Neuron (in vitro differentiated cells): ENCODE measurements around the gene ECHDC3.

Source experiments
- H2AFZ ChIP-seq: one replicate; pipeline ENCODE4 v1.6.1; 2013; ENCODE audit warnings: low read depth, mild to moderate bottlenecking, inconsistent platforms, low read length, moderate library complexity
- H3K27me3 ChIP-seq: one replicate; pipeline ENCODE4 v1.6.1; 2013; ENCODE audit warnings: low read length; ENCODE audit not compliant: insufficient read depth
- H3K36me3 ChIP-seq: one replicate; pipeline ENCODE4 v1.6.1; 2013; ENCODE audit warnings: low read length; ENCODE audit not compliant: insufficient read depth
- H3K4me1 ChIP-seq: one replicate; pipeline ENCODE4 v1.6.1; 2013; ENCODE audit warnings: low read length; ENCODE audit not compliant: insufficient read depth
- H3K4me3 ChIP-seq: 2 replicates; pipeline ENCODE4 v1.5.1; 2013; ENCODE audit warnings: mild to moderate bottlenecking, low read length, moderate library complexity
- H3K9me3 ChIP-seq: one replicate; pipeline ENCODE4 v1.6.1; 2013; ENCODE audit warnings: low read length

ECHDC3 gene

GRCh38 chr10:11745045-11745444, 2.9 kb downstream of the ECHDC3 start:
- Histone ChIP-seq H3K4me1 (no peaks in the 10 kb centered on the region), H3K9me3 (peaks cover 1% of the 10 kb centered on the region), H2AFZ (no peak overlapping the region), H3K36me3 (no peaks in the 10 kb centered on the region), H3K27me3 (peaks cover 2% of the 10 kb centered on the region), H3K4me3 (no peak overlapping the region)

DNA sequence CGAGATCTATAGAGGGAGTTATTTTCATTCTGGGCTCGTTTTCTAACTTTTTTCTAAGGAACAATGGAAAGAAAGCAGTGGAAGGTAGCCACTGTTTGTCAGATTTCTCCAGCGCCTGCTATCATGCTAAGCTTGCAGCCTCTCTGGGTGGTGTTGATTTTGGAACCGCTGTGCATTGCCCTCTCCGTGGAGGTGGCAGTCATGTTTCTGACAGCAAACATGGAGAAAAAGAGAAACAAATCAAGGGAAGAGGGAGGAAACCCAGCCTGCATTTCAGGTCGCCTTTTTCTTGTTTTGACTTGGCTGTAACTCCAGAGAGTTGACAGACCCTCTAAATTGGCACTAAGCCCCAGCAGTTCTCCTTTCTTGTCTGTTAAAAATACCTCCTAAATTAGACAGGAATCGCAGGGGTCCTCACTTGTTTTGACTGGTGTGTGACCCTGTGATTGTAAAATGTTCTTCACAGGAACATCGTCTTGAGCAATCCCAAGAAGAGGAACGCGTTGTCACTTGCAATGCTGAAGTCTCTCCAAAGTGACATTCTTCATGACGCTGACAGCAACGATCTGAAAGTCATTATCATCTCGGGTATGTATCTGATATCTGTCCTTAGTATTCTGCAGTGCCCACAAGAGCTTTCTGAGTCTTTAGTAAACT, 4.8 kb downstream of the ECHDC3 start:
- no peaks in the 10 kb centered on the region for H3K36me3 ChIP-seq
- no peak overlapping the region for H3K4me3 ChIP-seq
- H2AFZ ChIP-seq: no peak overlapping the region
- peaks cover 2% of the 10 kb centered on the region for H3K27me3 ChIP-seq
- H3K4me1 ChIP-seq: no peaks in the 10 kb centered on the region
- H3K9me3 ChIP-seq: no peaks in the 10 kb centered on the region

DNA sequence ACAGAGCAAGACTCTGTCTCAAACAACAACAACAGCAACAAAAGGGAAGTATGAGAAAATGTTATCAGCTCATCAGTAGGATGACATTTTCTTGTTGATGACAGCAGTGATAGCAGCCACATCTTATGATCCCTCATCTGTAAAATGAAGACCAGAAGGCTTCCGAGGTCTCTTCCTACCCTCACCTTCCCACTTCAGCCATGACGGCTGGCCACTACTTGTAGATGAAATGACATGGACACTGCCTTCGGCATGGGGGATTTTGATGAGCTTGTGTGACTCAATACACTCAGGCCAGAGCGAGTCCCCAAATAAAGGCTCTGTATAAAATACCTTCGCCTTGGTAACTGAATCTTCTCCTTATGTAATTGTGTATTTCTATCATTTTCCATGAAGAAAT, 6.7 kb downstream of the ECHDC3 start:
- Histone ChIP-seq H2AFZ (no peak overlapping the region), H3K9me3 (no peaks in the 10 kb centered on the region), H3K4me1 (no peaks in the 10 kb centered on the region), H3K4me3 (no peak overlapping the region), H3K36me3 (no peaks in the 10 kb centered on the region), H3K27me3 (peaks cover 2% of the 10 kb centered on the region)

- Histone ChIP-seq H3K36me3 (no peaks in the 10 kb centered on the region), H3K4me1 (peaks cover 8% of the 10 kb centered on the region), H3K9me3 (no peaks in the 10 kb centered on the region), H3K4me3 (no peak overlapping the region), H3K27me3 (no peaks in the 10 kb centered on the region), H2AFZ (no peak overlapping the region)
Observed at GRCh38 chr10:11750420-11750819, 8.2 kb downstream of the ECHDC3 start.

GRCh38 chr10:11754173-11754572, 12.0 kb downstream of the ECHDC3 start:
- Histone ChIP-seq H3K9me3 (no peaks in the 10 kb centered on the region), H3K27me3 (no peaks in the 10 kb centered on the region), H3K4me1 (peaks cover 11% of the 10 kb centered on the region), H2AFZ (no peak overlapping the region), H3K4me3 (no peak overlapping the region), H3K36me3 (no peaks in the 10 kb centered on the region)

GRCh38 chr10:11754620-11755019, 12.4 kb downstream of the ECHDC3 start:
- Histone ChIP-seq H3K36me3 (no peaks in the 10 kb centered on the region), H3K27me3 (no peaks in the 10 kb centered on the region), H3K9me3 (no peaks in the 10 kb centered on the region), H2AFZ (no peak overlapping the region), H3K4me3 (no peak overlapping the region), H3K4me1 (peaks cover 11% of the 10 kb centered on the region)

DNA sequence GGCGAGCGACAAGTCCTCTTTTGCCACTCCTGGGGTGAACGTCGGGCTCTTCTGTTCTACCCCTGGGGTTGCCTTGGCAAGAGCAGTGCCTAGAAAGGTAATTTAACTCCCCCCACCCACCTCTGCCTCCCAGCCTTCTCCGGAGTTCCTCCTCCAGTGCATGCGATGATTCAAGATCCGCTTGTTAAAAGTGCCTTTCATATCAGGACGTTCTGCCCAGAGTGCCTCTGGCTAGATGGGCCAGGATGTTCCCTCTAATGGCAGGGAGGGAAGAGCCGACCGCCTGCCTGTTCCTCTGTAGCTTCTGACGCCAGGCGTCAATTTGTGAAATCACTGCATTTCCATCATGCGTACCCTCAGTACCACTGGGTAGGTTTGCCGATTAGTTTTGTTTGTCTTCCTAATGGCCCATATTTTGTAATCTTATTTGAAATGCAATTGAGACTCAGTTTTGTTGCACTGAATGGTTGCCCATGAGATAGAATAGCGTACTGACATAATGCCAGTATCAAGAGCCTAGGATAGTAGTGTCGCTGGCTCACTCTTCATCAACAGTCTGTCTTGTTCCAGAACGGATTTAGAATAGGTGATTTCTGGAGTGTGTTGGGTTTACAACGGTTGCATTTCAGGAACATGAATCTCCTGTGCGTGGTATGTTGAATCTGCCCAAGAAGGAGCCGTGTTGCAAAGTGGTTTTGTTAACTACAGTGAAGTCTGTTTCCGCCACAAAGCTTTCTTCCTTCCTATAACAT, 13.5 kb downstream of the ECHDC3 start:
- Histone ChIP-seq H3K27me3 (no peaks in the 10 kb centered on the region), H2AFZ (no peak overlapping the region), H3K36me3 (no peaks in the 10 kb centered on the region), H3K9me3 (no peaks in the 10 kb centered on the region), H3K4me1 (peaks cover 11% of the 10 kb centered on the region), H3K4me3 (no peak overlapping the region)

DNA sequence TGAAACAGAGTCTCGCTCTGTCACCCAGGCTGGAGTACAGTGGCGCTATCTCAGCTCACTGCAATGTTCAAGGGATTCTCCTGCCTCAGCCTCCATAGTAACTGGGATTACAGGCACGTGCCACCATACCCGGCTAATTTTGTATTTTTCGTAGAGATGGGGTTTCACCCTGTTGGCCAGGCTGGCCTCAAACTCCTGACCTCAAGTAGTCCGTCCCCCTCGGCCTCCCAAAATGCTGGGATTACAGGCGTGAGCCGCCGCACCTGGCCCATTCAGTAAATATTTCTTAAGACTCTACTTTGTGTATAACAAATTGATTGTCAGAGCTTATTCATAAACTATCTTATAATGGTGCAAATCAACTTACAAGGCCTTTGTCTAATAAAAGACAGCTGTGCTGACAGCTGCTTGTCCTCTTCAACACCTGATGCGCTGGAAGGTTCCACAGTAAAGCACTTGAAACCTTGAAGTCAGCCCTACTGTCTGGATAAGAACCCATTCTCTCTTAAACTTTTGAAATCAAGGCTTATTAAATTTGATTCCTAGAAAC, 14.7 kb downstream of the ECHDC3 start:
- Histone ChIP-seq H3K4me1 (peaks cover 11% of the 10 kb centered on the region), H3K4me3 (no peak overlapping the region), H3K27me3 (no peaks in the 10 kb centered on the region), H3K36me3 (no peaks in the 10 kb centered on the region), H3K9me3 (no peaks in the 10 kb centered on the region), H2AFZ (no peak overlapping the region)

DNA sequence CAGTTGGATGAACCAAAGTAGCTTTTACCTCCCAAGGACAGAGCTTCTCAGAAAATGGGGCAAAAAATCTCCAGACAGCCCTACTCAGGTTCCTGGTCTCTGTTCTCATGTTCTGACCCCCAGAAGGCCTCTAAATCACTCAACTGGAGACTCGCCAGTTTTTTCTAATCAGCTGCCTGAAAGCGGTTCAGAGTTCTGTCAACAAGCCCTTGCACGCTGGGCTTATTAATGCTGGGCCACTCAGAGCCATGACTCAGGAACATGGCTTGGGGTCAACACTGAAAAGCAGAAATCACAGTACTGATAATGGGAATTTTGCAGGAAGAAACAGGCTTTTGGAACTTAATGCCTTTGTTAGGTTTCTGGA, 15.3 kb downstream of the ECHDC3 start:
- no peaks in the 10 kb centered on the region for H3K9me3 ChIP-seq
- no peak overlapping the region for H2AFZ ChIP-seq
- H3K4me3 ChIP-seq: no peak overlapping the region
- peaks cover 11% of the 10 kb centered on the region for H3K4me1 ChIP-seq
- H3K27me3 ChIP-seq: no peaks in the 10 kb centered on the region
- no peaks in the 10 kb centered on the region for H3K36me3 ChIP-seq

DNA sequence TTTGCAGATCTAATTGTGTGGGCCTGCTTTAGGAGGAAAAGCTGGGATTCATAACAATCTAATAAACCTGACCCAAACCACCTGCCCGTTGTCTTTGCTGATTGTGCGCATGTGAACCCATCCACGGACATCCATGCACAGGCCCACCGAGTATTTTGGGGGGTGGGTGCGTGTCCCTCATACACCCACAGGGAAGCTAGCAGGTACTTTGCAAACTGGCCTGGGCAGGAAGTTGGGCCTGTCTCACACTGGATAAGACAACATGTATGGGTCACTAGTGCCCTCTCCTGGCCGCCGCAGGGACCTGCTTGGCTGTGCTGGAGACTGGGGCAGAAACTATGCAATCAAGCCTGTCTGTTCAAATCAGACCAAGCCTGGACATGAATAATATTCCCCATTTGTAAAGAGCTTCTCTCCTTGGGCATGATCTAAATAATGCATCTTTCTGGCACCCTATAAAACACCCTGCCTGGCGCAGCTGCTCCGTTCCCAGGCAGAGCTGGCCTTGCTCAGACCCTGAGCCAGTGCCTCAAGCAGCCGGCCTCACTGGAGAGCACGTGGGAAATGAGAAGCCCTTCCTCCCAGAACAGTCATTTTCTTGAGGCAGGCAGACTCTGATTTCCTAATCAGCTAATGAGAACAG, 15.8 kb downstream of the ECHDC3 start:
- no peaks in the 10 kb centered on the region for H3K27me3 ChIP-seq
- H2AFZ ChIP-seq: no peak overlapping the region
- no peaks in the 10 kb centered on the region for H3K36me3 ChIP-seq
- peaks cover 11% of the 10 kb centered on the region for H3K4me1 ChIP-seq
- H3K4me3 ChIP-seq: no peak overlapping the region
- H3K9me3 ChIP-seq: no peaks in the 10 kb centered on the region

DNA sequence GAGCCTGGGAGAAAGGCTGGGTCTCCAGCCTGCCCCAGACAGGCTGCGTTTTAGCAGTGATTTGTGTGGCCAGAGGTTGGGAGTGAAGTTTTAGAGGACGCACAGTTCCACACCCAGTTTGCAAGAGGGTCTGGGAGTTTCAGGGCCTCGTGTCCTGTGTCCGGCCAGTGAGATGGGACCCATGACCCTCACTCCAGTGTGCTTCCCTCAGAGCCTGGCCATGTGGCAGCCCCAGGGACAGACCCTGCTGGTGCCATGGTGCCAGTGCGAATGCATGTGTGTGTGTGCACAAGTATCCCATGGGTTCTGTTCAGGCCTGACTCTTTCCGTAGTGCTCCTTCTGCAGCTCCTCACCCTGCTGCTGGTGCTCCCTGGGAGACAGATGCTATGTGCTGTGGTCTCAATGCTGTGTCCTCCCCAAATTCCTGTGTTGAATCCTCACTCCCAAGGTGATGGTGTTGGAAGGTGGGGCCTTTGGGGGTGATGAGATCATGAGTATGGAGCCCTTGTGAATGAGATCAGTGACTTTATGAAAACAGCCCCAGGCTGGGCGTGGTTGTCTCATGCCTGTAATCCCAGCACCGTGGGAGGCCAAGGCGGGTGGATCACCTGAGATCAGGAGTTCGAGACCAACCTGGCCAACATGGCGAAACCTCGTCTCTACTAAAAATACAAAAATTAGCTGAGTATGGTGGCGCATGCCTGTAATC, 16.5 kb downstream of the ECHDC3 start:
- H3K9me3 ChIP-seq: no peaks in the 10 kb centered on the region
- H3K36me3 ChIP-seq: no peaks in the 10 kb centered on the region
- no peaks in the 10 kb centered on the region for H3K27me3 ChIP-seq
- peaks cover 11% of the 10 kb centered on the region for H3K4me1 ChIP-seq
- no peak overlapping the region for H3K4me3 ChIP-seq
- no peak overlapping the region for H2AFZ ChIP-seq

- Histone ChIP-seq H3K9me3 (no peaks in the 10 kb centered on the region), H3K4me1 (peaks cover 6% of the 10 kb centered on the region), H3K27me3 (no peaks in the 10 kb centered on the region), H3K36me3 (no peaks in the 10 kb centered on the region), H3K4me3 (no peak overlapping the region), H2AFZ (no peak overlapping the region)
Observed at GRCh38 chr10:11759347-11759746, 17.2 kb downstream of the ECHDC3 start.

DNA sequence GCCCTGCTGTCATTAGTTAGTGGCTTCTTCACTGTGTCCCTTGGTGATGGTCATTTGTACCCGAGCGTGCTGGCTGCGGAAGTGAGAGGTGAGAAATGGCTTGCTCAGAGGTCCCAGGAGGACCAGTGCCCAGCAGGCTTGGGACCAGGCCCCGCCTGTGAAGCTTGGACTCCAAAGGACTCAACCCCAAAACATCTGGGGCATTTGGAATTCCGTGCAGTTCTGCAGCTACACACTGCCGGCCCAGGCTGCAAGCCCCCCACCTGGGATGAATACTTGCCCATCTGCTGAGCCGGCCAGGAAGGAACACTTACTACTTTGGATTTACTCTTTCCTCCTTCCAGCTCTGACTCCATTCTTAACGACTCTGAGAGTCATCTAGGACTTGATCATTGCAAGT, 18.0 kb downstream of the ECHDC3 start:
- Histone ChIP-seq H3K4me3 (no peak overlapping the region), H3K27me3 (no peaks in the 10 kb centered on the region), H2AFZ (no peak overlapping the region), H3K36me3 (no peaks in the 10 kb centered on the region), H3K9me3 (no peaks in the 10 kb centered on the region), H3K4me1 (peaks cover 2% of the 10 kb centered on the region)
